HL-60/S4 treated with phorbol 12-myristate 13-acetate at 8.2 ng/mL for 4 days and 3 days (cell line): ENCODE data around the gene BBS9.
"Not testable (repeated sequence)": the region's sequence is repeated elsewhere in the genome, so short reads cannot be mapped to it uniquely, and the experiment has no call there.

Source experiments
- in situ Hi-C: fragments of 300-500 bp; cut with MboI; formaldehyde crosslinking; loops from 2 replicates; pipeline ENCODE4 v1.15.0; 2022; ENCODE audit warnings: low sequenced_read_pairs

The BBS9 gene

GRCh38 chr7:33271839-33272371 is 142.5 kb downstream of the BBS9 start:
- in situ Hi-C loops: not testable (repeated sequence)

GRCh38 chr7:33273356-33273755 is 144.0 kb downstream of the BBS9 start:
- in situ Hi-C loops: no loop called here

DNA sequence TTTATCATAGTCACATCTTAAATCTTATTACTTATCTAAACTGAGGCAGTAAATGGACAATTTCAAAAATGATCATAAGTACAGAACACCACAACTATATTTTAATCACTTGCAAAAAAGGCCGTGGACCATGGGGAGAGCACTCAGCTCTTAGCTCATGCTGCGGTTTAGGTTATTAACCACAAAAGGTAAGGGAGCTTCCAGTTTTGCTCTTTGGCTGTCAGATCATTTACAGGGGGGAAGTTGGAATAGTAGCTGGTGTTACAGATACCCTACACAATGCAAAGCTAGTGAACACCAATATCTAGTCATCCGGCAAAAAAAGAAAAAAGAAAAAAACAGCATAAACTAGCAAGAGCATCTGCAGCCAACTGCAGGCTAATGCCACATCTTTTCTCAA is 147.0 kb downstream of the BBS9 start:
- in situ Hi-C loops: no loop called here

DNA sequence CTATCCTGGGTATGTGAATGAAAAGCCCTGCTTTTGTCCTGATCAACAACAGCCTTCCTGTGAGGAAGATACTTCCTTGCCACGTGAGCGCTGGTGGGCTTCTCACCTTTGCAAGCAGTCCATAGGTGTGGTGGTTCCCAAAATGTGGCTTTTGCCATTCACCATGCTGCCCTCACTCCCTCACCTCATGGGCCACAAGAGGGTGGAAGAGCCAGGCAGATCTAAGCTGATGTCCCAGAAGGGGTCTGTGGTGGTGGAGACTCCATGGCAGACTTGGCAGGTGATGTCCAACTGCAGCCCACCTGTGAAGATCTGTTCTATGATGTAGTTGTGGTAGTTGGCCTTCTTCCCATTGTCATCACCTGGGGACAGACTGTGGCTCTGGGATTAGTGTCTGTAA is 147.4 kb downstream of the BBS9 start:
- in situ Hi-C loops: no loop called here

- in situ Hi-C loops: no loop called here
Observed at GRCh38 chr7:33278095-33278494, 148.7 kb downstream of the BBS9 start.

GRCh38 chr7:33286501-33286900 is 157.1 kb downstream of the BBS9 start:
- in situ Hi-C loops: no loop called here

- in situ Hi-C loops: no loop called here
Observed at GRCh38 chr7:33287738-33288137, 158.4 kb downstream of the BBS9 start.

DNA sequence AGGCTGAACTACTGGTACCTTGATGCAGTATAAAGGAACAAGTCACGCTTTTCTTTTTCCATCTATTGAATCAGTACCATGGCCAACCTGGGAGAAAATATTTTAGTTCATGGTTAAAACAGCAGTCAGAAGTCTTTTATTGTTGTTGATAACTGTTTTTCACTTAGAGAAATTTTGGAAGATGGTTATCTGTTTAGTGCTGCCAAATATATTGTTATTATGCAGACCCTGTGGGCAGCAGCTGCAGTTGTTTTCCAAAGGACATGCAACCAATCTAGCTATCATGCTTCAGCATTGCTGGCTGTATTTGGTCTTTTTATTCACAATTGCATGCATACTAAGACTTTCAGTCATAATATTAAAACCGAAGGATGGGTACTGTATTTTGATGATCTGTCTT is 169.5 kb downstream of the BBS9 start:
- in situ Hi-C loops: no loop called here

- in situ Hi-C loops: no loop called here
Observed at GRCh38 chr7:33299425-33299824, 170.1 kb downstream of the BBS9 start.

- in situ Hi-C loops: no loop called here
Observed at GRCh38 chr7:33300131-33300530, 170.8 kb downstream of the BBS9 start.

- in situ Hi-C loops: no loop called here
Observed at GRCh38 chr7:33300742-33301141, 171.4 kb downstream of the BBS9 start.

GRCh38 chr7:33303978-33304557 is 174.7 kb downstream of the BBS9 start:
- in situ Hi-C loops: not testable (repeated sequence)

DNA sequence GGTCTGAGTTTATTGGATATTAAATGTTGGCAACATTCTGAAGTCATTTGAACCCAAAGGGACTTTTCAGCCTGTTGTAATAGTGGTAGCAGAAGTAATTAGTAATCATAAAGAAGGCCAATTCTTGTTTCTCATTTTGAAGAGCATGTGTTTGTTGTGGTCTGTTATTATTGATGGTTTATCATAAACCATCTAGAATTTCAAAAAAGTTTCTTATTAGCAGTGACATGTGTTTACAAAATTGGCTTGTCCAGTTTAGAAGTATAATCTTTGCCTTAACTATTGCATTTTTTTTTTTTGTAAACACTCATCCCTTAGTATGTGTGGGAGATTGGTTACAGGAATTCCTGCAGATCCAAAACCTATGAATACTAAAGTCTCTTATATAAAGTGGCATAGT is 177.8 kb downstream of the BBS9 start:
- in situ Hi-C loops: no loop called here

- in situ Hi-C loops: no loop called here
Observed at GRCh38 chr7:33310546-33310945, 181.2 kb downstream of the BBS9 start.

DNA sequence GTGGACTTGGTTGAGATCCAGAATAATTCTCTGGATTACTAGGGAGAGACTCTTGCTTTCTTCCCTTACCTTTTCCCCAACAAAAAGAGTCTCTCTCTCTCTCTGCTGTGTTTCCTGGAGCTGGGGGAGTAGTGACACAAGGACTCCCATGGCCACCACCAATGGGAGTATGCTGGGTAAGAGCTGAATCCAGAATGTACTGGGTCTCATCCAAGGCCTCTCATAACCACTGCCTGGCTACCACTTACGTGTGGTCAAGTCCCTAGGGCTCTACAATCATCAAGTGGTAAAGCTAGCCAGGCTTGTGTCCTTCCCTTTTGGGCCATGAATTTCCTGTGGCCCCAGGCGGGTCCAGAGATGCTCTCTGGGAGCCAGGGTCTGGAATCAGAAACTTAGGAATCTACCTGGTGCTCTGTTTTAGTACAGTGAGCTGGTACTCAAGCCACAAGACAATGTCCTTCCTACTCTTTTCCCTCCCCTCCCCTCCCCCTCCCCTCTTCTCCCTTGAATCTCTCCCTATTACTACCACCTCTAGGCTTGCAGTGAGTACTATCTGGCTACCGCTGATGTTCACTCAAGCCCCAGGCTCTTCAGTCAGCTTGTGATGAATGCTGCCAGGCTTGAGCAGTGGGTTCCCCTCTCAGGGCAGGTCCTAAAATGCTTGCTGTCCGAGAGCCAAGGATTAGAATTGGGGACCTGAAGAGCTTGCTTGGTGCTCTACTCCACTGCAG is 196.6 kb downstream of the BBS9 start:
- in situ Hi-C loops: no loop called here

- in situ Hi-C loops: no loop called here
Observed at GRCh38 chr7:33326485-33326848, 197.1 kb downstream of the BBS9 start.

GRCh38 chr7:33327427-33327826 is 198.1 kb downstream of the BBS9 start:
- in situ Hi-C loops: no loop called here

DNA sequence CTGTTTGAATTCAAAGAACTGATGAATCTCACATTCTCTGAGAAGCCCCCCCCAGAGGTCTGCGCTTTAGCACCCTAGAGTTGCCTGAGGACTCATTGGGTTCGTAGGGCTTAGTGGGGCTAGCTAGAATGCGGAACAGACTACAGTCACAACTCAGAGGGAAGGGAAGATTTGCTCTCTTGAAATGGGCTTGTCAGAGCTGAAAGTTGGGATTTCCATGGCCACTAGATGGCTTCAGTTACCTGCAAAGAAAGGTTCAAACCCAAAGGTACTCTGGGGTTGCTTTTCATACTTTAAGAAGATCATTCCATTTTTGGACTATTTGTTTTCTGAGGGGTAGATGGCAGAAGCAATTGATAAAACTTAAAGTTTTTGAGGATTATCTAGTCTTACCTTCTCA is 205.0 kb downstream of the BBS9 start:
- in situ Hi-C loops: no loop called here

DNA sequence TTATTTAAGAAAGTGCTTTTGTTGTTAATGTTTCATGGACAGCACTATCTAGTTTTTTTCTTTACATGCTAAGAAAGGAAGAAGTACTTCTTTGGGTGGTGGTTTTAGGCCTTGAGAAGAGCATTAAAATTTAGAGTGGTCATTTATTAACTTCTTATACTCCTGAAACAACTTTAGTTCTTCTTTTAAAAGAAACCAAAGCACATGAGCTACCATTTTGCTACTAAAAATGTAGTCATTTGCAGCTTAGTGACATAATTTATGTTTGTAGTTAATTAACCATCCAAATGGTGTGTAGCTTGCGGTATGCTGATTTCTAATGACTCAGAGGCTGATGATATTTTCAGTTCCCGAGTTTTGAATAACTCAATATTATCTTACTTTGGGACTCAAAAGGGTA is 207.5 kb downstream of the BBS9 start:
- in situ Hi-C loops: no loop called here

DNA sequence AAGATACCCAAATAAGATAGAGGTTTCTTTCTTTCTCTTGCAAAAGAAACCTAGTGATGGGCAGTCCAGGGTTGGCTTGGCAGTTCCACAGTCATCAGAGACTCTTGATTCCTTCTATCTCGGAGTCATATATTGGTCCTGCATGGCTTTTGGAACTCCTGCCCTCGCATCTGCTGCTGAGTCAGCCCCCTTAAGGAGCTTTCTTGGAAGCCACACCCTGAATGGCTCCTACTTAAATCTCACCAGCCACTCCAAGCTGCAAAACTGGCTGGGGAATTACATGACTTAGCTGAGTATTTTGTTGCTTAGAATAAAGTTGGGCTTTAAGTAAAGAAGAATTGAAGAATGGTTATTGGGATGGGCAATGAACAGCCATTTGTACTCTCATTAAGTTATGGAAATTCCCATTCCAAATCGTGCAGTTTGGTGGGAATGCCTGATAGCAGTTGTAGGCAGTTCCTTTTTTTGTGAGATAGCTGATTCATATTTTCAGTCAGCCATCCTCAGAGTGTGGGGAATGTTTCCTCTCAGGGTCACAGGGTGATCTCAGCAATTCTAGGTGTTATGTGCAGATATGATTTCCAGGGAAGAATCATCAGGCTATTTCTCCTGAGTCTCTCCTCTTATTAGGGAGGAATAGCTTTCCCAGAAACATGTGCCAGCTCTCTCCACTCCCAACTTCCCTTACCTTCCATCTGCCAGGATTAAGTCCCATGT is 209.9 kb downstream of the BBS9 start:
- in situ Hi-C loops: no loop called here

GRCh38 chr7:33346055-33346454 is 216.7 kb downstream of the BBS9 start:
- in situ Hi-C loops: no loop called here

DNA sequence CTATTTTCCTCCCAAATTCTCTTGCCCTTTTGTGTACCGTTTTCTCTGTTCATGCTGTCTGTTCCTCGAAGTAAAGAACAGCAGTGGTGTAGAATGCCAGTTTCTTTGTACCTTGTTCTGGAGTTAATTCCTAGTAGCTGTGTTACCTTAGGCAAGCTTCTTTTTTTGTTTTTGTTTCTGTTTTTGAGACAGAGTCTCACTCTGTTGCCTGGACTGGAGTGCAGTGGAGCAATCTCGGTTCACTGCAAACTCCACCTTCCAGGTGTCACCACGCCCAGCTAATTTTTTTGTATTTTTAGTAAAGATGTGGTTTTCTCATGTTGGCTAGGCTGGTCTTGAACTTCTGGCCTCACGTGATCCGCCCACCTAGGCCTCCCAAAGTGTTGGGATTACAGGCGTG is 221.2 kb downstream of the BBS9 start:
- in situ Hi-C loops: no loop called here
